H1 (cell line): ENCODE results near the gene MAN1C1. TPM values are rescaled to one million over a fixed set of nuclear protein-coding genes. Genes with fewer than 3 reads are reported as not detected.

ENCODE experiments used
- CTCF ChIA-PET: fragments of 300-600 bp; sonication (Branson Sonifier 250); formaldehyde crosslinking; loops from one replicate; lab custom pipeline; 2021; ENCODE audit not compliant: partially characterized antibody; lab: Charles Lee
- POLR2A ChIA-PET: fragments of 300-600 bp; sonication (Branson Sonifier 250); formaldehyde crosslinking; loops from one replicate; lab custom pipeline; 2021; ENCODE audit warnings: inconsistent platforms; ENCODE audit not compliant: partially characterized antibody; lab: Charles Lee
- DNase-seq, 2 experiments: peaks; one replicate each; pipeline versions ENCODE4 v3.0.0 to v3.0.0-alpha.2; 2010 to 2022; ENCODE audit warnings: low spot score in 2 of 2, low read depth in 1 of 2, mixed read lengths in 1 of 2
- FAIRE-seq: peaks from 2 replicates; lab custom pipeline; 2011; peaks lifted over from hg19 to GRCh38; lab: Jason Lieb, UNC
- H2AFZ ChIP-seq: 2 replicates; pipeline ENCODE4 v1.8.1; 2012; ENCODE audit warnings: low read length, inconsistent platforms
- H2AK5ac ChIP-seq: 2 replicates; pipeline ENCODE4 v1.6.1; 2013; ENCODE audit warnings: low read depth, low read length
- H2BK120ac ChIP-seq: replicated peaks from 2 replicates; pipeline ENCODE3; 2013; ENCODE audit warnings: low read depth, low read length, inconsistent platforms
- H2BK12ac ChIP-seq: 2 replicates; pipeline ENCODE4 v1.6.1; 2013; ENCODE audit warnings: low read depth, low read length
- H2BK15ac ChIP-seq: 2 replicates; pipeline ENCODE4 v1.6.1; 2013; ENCODE audit warnings: low read length
- H2BK20ac ChIP-seq: 2 replicates; pipeline ENCODE4 v1.6.1; 2013; ENCODE audit warnings: low read length
- H2BK5ac ChIP-seq: 2 replicates; pipeline ENCODE4 v1.6.1; 2013; ENCODE audit warnings: low read depth, low read length
- H3K14ac ChIP-seq: 2 replicates; pipeline ENCODE4 v1.6.1; 2013; ENCODE audit warnings: inconsistent platforms; ENCODE audit not compliant: insufficient read length
- H3K18ac ChIP-seq: 2 replicates; pipeline ENCODE4 v1.6.1; 2013; ENCODE audit warnings: low read length; ENCODE audit errors: extremely low read depth
- H3K23ac ChIP-seq: 2 replicates; pipeline ENCODE4 v1.6.1; 2013; ENCODE audit warnings: inconsistent platforms; ENCODE audit not compliant: insufficient read length
- H3K23me2 ChIP-seq: 2 replicates; pipeline ENCODE4 v1.6.1; 2013; ENCODE audit warnings: low read depth, low read length
- H3K27ac ChIP-seq: 2 replicates; pipeline ENCODE4 v1.6.1; 2011; ENCODE audit warnings: low read depth, low read length, inconsistent platforms
- H3K27me3 ChIP-seq, 4 experiments: replicated peaks in 1 of 4; 1 replicate in 1 of 4; 2 replicates in 3 of 4; pipeline versions ENCODE4 v1.6.1 to v1.8.1; 2011 to 2013; ENCODE audit warnings: low read length in 3 of 4, mild to moderate bottlenecking in 3 of 4, inconsistent platforms in 2 of 4, mixed read lengths in 2 of 4, moderate library complexity in 1 of 4; ENCODE audit not compliant: control insufficient read depth in 3 of 4, insufficient read depth in 3 of 4; ENCODE audit errors: extremely low read depth in 1 of 4
- H3K36me3 ChIP-seq, 4 experiments: 2 replicates each; pipeline versions ENCODE4 v1.6.1 to v1.8.1; 2011 to 2013; ENCODE audit warnings: mild to moderate bottlenecking in 4 of 4, low read length in 3 of 4, moderate library complexity in 2 of 4, control low read depth in 1 of 4, inconsistent platforms in 1 of 4; ENCODE audit not compliant: insufficient read depth in 4 of 4, control insufficient read depth in 2 of 4
- H3K4ac ChIP-seq: replicated peaks from 2 replicates; pipeline ENCODE3; 2013; ENCODE audit warnings: low read length, low read depth, mixed read lengths, inconsistent platforms; ENCODE audit not compliant: insufficient read length
- H3K4me1 ChIP-seq, 4 experiments: replicated peaks in 1 of 4; 1 replicate in 1 of 4; 2 replicates in 3 of 4; pipeline versions ENCODE4 v1.6.1 to v1.8.1; 2011 to 2013; ENCODE audit warnings: low read length in 3 of 4, inconsistent platforms in 2 of 4, mixed read lengths in 1 of 4; ENCODE audit not compliant: insufficient read depth in 4 of 4, control insufficient read depth in 3 of 4
- H3K4me2 ChIP-seq, 2 experiments: 2 replicates each; pipeline versions ENCODE4 v1.6.1 to v1.8.1; 2011 to 2013; ENCODE audit warnings: low read depth in 2 of 2, low read length in 2 of 2, control low read depth in 1 of 2, inconsistent platforms in 1 of 2, mild to moderate bottlenecking in 1 of 2; ENCODE audit not compliant: insufficient read depth in 1 of 2
- H3K4me3 ChIP-seq, 4 experiments: fragments of 200-600, 300-600 bp in 1 of 4; sonication (generic), shearing (Covaris generic), sonication (Bioruptor Twin) in 1 of 4; 2 replicates each; pipeline versions ENCODE4 v1.5.1 to v1.8.1; 2011 to 2016; ENCODE audit warnings: low read length in 4 of 4, low read depth in 3 of 4, control low read depth in 2 of 4, inconsistent platforms in 2 of 4, mild to moderate bottlenecking in 2 of 4, mixed read lengths in 1 of 4, moderate library complexity in 1 of 4; ENCODE audit not compliant: insufficient read depth in 2 of 4; ENCODE audit errors: extremely low read depth in 1 of 4
- H3K56ac ChIP-seq: replicated peaks from 2 replicates; pipeline ENCODE3; 2013; ENCODE audit warnings: low read depth, mild to moderate bottlenecking, mixed read lengths, low read length, inconsistent platforms; ENCODE audit not compliant: insufficient read length
- H3K79me1 ChIP-seq: 2 replicates; pipeline ENCODE4 v1.6.1; 2013; ENCODE audit warnings: low read depth, low read length, control low read depth
- H3K79me2 ChIP-seq, 2 experiments: 2 replicates each; pipeline versions ENCODE4 v1.6.1 to v1.8.1; 2012 to 2013; ENCODE audit warnings: low read length in 2 of 2, mild to moderate bottlenecking in 2 of 2, inconsistent platforms in 1 of 2; ENCODE audit not compliant: insufficient read depth in 2 of 2, control insufficient read depth in 1 of 2
- H3K9ac ChIP-seq, 4 experiments: replicated peaks in 1 of 4; 1 replicate in 1 of 4; 2 replicates in 3 of 4; pipeline versions ENCODE4 v1.6.1 to v1.8.1; 2011 to 2013; ENCODE audit warnings: low read depth in 3 of 4, low read length in 3 of 4, control low read depth in 2 of 4, mild to moderate bottlenecking in 2 of 4, moderate library complexity in 2 of 4, inconsistent platforms in 1 of 4; ENCODE audit errors: extremely low read depth in 1 of 4
- H3K9me3 ChIP-seq, 2 experiments: 2 replicates each; pipeline versions ENCODE4 v1.6.1 to v1.8.1; 2012 to 2013; ENCODE audit warnings: mild to moderate bottlenecking in 2 of 2, moderate library complexity in 2 of 2, control low read depth in 1 of 2, inconsistent platforms in 1 of 2, low read depth in 1 of 2, low read length in 1 of 2, mixed read lengths in 1 of 2; ENCODE audit not compliant: insufficient read depth in 2 of 2
- H4K20me1 ChIP-seq, 2 experiments: replicated peaks in 1 of 2; 2 replicates each; pipeline versions ENCODE3 to v1.8.1; 2011 to 2013; ENCODE audit warnings: inconsistent platforms in 2 of 2, low read length in 2 of 2, mild to moderate bottlenecking in 1 of 2; ENCODE audit not compliant: insufficient read depth in 2 of 2, control insufficient read depth in 1 of 2
- H4K5ac ChIP-seq: 2 replicates; pipeline ENCODE4 v1.6.1; 2013; ENCODE audit warnings: low read length, low read depth, mixed read lengths, inconsistent platforms; ENCODE audit not compliant: insufficient read length
- H4K8ac ChIP-seq: 2 replicates; pipeline ENCODE4 v1.8.0; 2013; ENCODE audit warnings: mild to moderate bottlenecking, moderate library complexity, low read length, inconsistent platforms; ENCODE audit not compliant: insufficient read depth; ENCODE audit errors: extremely low read depth
- H4K91ac ChIP-seq: replicated peaks from 2 replicates; pipeline ENCODE3; 2013; ENCODE audit warnings: low read length, mixed read lengths, inconsistent platforms; ENCODE audit not compliant: insufficient read length
- CREB1 ChIP-seq: IDR thresholded peaks from 2 replicates; pipeline ENCODE4 v1.6.1; 2012; ENCODE audit warnings: inconsistent platforms
- KDM4A ChIP-seq: IDR thresholded peaks from one replicate; pipeline ENCODE4 v1.7.1; 2012; ENCODE audit warnings: low read depth, mild to moderate bottlenecking, moderate library complexity, low read length, inconsistent platforms; ENCODE audit not compliant: severe bottlenecking
- KDM5A ChIP-seq: fragments of 200-600 bp; IDR thresholded peaks from 2 replicates; pipeline ENCODE4 v1.7.1; 2012; ENCODE audit warnings: mild to moderate bottlenecking, low read length, inconsistent platforms, mixed read lengths
- MAFK ChIP-seq: IDR thresholded peaks from 2 replicates; pipeline ENCODE4 v1.6.1; 2012; ENCODE audit warnings: low read depth, mild to moderate bottlenecking, improper control_type of control experiment, low read length
- NANOG ChIP-seq: IDR thresholded peaks from 2 replicates; pipeline ENCODE4 v1.6.1; 2011; ENCODE audit warnings: low read length, low read depth, mild to moderate bottlenecking, inconsistent platforms; ENCODE audit not compliant: insufficient read depth, poor library complexity, severe bottlenecking
- NRF1 ChIP-seq: IDR thresholded peaks from 2 replicates; pipeline ENCODE4 v1.6.1; 2011; ENCODE audit warnings: mild to moderate bottlenecking, low read depth, low read length, improper control_type of control experiment
- POLR2A ChIP-seq, 2 experiments: IDR thresholded peaks; 1 replicate in 1 of 2; 2 replicates in 1 of 2; pipeline ENCODE4 v1.6.1; 2011; ENCODE audit warnings: low read depth in 2 of 2, low read length in 2 of 2, mild to moderate bottlenecking in 2 of 2; ENCODE audit errors: control extremely low read depth in 1 of 2
- RBBP5 ChIP-seq: IDR thresholded peaks from 2 replicates; pipeline ENCODE4 v1.7.1; 2012; ENCODE audit warnings: low read depth, mild to moderate bottlenecking, inconsistent platforms, low read length, moderate library complexity, borderline replicate concordance
- SP1 ChIP-seq: IDR thresholded peaks from 2 replicates; pipeline ENCODE4 v1.6.1; 2011; ENCODE audit warnings: low read depth, low read length
- SP2 ChIP-seq: IDR thresholded peaks from 2 replicates; pipeline ENCODE4 v1.6.1; 2012; ENCODE audit warnings: mild to moderate bottlenecking, low read length, inconsistent platforms
- TAF1 ChIP-seq: IDR thresholded peaks from 2 replicates; pipeline ENCODE4 v1.6.1; 2011; ENCODE audit warnings: mild to moderate bottlenecking, low read depth, low read length
- WGBS, 2 experiments: shearing (Covaris generic) in 1 of 2; methylation state at CpG; one replicate each; pipeline versions ENCODE4 v1.1.6 to v1.1.7; 2013 to 2015; ENCODE audit warnings: low lambda C conversion rate in 2 of 2, mixed read lengths in 2 of 2, inconsistent platforms in 1 of 2, low coverage in 1 of 2, missing lambda C conversion rate in 1 of 2; ENCODE audit not compliant: insufficient replicate concordance in 2 of 2, insufficient coverage in 1 of 2, insufficient read length in 1 of 2; ENCODE audit errors: extremely low coverage in 1 of 2, missing lambda C conversion rate in 1 of 2; 5-methylcytosine and 5-hydroxymethylcytosine counted together
- polyA plus RNA-seq, 7 experiments: library from polyadenylated mRNA; depleted of rRNA in 3 of 7; stranded (reverse) in 5 of 7; unstranded in 2 of 7; fragments of >200 nt in 5 of 7; fragments of 200-250 nt in 2 of 7; gene quantifications; 1 replicate in 5 of 7; 2 replicates in 1 of 7; 4 replicates in 1 of 7; pipeline versions ENCODE4 v1.2.1 to v1.2.3, GENCODE V29; 2011 to 2013; ENCODE audit warnings: missing spikeins in 2 of 7, mixed read lengths in 2 of 7
- total RNA-seq: library from RNA; stranded (reverse); fragmentation: NEBNext Ultra II Directional; extraction: Animal tissue kit (Norgen Biotek cat#: 25700); gene quantifications from 2 replicates; pipeline ENCODE4 v1.2.1, GENCODE V29; 2021
- TF ChIP-seq, protein P1 (sequence below): IDR thresholded peaks from 2 replicates; pipeline ENCODE4 v1.6.1; 2011; ENCODE audit warnings: low read length, improper control_type of control experiment

MAN1C1 gene
- total and polyA plus RNA-seq, 2 of the 8 experiments (the other 6 are each of a cell fraction or from before 2014, with no cell fraction given) = 7.8 to 15.2 TPM

- H3K4me1 ChIP-seq = peaks cover 2 to 4% (median 3%) of the 10 kb centered on the region in 4 experiments; a peak in 4 of 7 replicates
- no peak overlapping the region for H4K5ac ChIP-seq
- peaks cover 7% of the 10 kb centered on the region; the same call in 1 of the 2 replicates for H3K23me2 ChIP-seq
- no peak overlapping the region for H2BK15ac ChIP-seq
- no peak overlapping the region for H2BK120ac ChIP-seq
- no peak overlapping the region for H2BK5ac ChIP-seq
- CTCF ChIA-PET = interaction anchor here (0.6 to 8.3 kb wide), 8 partner anchors 5 to 586 kb away, joined by 3 to 83 read pairs (median 4); no protein-coding TSS in a partner anchor
- no peak overlapping the region for H3K27ac ChIP-seq
- no peak overlapping the region for H2BK20ac ChIP-seq
- H3K79me1 ChIP-seq = no peaks in the 10 kb centered on the region; the same call in 1 of the 2 replicates
- DNase-seq = no peak
- 90% methylated on average over 15 of the region's 15 CpGs; no CpG with 5 or more reads in 1 of the 2 experiments for WGBS, 2 experiments
- H3K56ac ChIP-seq = no peak overlapping the region
- H4K8ac ChIP-seq = no peak overlapping the region
- no peak overlapping the region for H3K9ac ChIP-seq
- H3K14ac ChIP-seq = no peak overlapping the region
- peaks cover 0 to 13% (median 5%) of the 10 kb centered on the region in 4 experiments; a peak in 4 of 8 replicates for H3K36me3 ChIP-seq
- no peak overlapping the region for H2AK5ac ChIP-seq
- no peak overlapping the region for H2AFZ ChIP-seq
- H3K4me3 ChIP-seq = no peak overlapping the region
- no peak overlapping the region for H2BK12ac ChIP-seq
- H4K91ac ChIP-seq = no peak overlapping the region
- no peak overlapping the region for H3K18ac ChIP-seq
- H4K20me1 ChIP-seq = peaks cover 0 to 8% of the 10 kb centered on the region in 2 experiments
- H3K9me3 ChIP-seq = no peaks in the 10 kb centered on the region
- no peaks in the 10 kb centered on the region; a peak in 1 of 7 replicates for H3K27me3 ChIP-seq
- no peak overlapping the region; a peak in 1 of 4 replicates for H3K4me2 ChIP-seq
- POLR2A ChIA-PET = no interaction called here
- no peak for FAIRE-seq
- no peak overlapping the region for H3K4ac ChIP-seq
- H3K79me2 ChIP-seq = no peaks in the 10 kb centered on the region
- no peak overlapping the region for H3K23ac ChIP-seq
- no peak for TF ChIP-seq KDM4A
- TF ChIP-seq RBBP5 = no peak
- no peak for TF ChIP-seq CREB1
- no peak for TF ChIP-seq TAF1
- TF ChIP-seq NANOG = no peak
- no peak for TF ChIP-seq KDM5A
- no peak for TF ChIP-seq SP2
- no peak for TF ChIP-seq SP1
- no peak for TF ChIP-seq NRF1
- TF ChIP-seq MAFK = no peak
- TF ChIP-seq, protein P1, sequence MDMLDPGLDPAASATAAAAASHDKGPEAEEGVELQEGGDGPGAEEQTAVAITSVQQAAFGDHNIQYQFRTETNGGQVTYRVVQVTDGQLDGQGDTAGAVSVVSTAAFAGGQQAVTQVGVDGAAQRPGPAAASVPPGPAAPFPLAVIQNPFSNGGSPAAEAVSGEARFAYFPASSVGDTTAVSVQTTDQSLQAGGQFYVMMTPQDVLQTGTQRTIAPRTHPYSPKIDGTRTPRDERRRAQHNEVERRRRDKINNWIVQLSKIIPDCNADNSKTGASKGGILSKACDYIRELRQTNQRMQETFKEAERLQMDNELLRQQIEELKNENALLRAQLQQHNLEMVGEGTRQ = no peak
- TF ChIP-seq POLR2A (IDR thresholded peaks at IDR 0.05; ENCODE audit: control extremely low read depth in 1 of 2, low read depth in 2 of 2, low read length in 2 of 2) = no peak
Observed at GRCh38 chr1:25804964-25805862, 188.6 kb downstream of the MAN1C1 start.
